Stimulated activated CD4-positive, alpha-beta T cell treated with anti-CD3 and anti-CD28 coated beads, Interleukin-15, amount 100 ng/mL, for 48 hours (primary cell): ENCODE measurements around the gene IL1RAPL1.

Experiments used
- DNase-seq, 2 donors: peaks; one replicate each; pipeline ENCODE4 v3.0.0-alpha.2; 2020; ENCODE audit warnings: low read depth in 2 of 2

Gene IL1RAPL1

GRCh38 chrX:29640106-29640505 lies 1052.9 kb downstream of the IL1RAPL1 start:
- no peak for DNase-seq

GRCh38 chrX:29641461-29641860 lies 1054.2 kb downstream of the IL1RAPL1 start:
- no peak for DNase-seq

GRCh38 chrX:29643181-29643580 lies 1055.9 kb downstream of the IL1RAPL1 start:
- no peak for DNase-seq

- no peak for DNase-seq
These were observed 1060.9 kb downstream of the IL1RAPL1 start for GRCh38 chrX:29648161-29648560.

- DNase-seq, result no peak
These were observed 1065.2 kb downstream of the IL1RAPL1 start for GRCh38 chrX:29652484-29652883.

- DNase-seq, result no peak
These were observed 1066.5 kb downstream of the IL1RAPL1 start for GRCh38 chrX:29653721-29654120.

GRCh38 chrX:29659911-29660310 lies 1072.7 kb downstream of the IL1RAPL1 start:
- no peak for DNase-seq

- DNase-seq, result no peak
These were observed 1074.0 kb downstream of the IL1RAPL1 start for GRCh38 chrX:29661290-29661689.

GRCh38 chrX:29662101-29662500 lies 1074.9 kb downstream of the IL1RAPL1 start:
- DNase-seq, result no peak

GRCh38 chrX:29662759-29663503 lies 1075.7 kb downstream of the IL1RAPL1 start:
- DNase-seq, result no peak

GRCh38 chrX:29665532-29665931 lies 1078.3 kb downstream of the IL1RAPL1 start:
- DNase-seq, result no peak

GRCh38 chrX:29666366-29666765 lies 1079.1 kb downstream of the IL1RAPL1 start:
- DNase-seq, result no peak

GRCh38 chrX:29671421-29671820 lies 1084.2 kb downstream of the IL1RAPL1 start:
- no peak for DNase-seq

- DNase-seq, result no peak
These were observed 1100.4 kb downstream of the IL1RAPL1 start for GRCh38 chrX:29687687-29688086.

- DNase-seq, result no peak
These were observed 1102.8 kb downstream of the IL1RAPL1 start for GRCh38 chrX:29690061-29690460.

GRCh38 chrX:29691044-29691443 lies 1103.8 kb downstream of the IL1RAPL1 start:
- DNase-seq, result no peak

- DNase-seq, result no peak
These were observed 1106.7 kb downstream of the IL1RAPL1 start for GRCh38 chrX:29693912-29694311.

GRCh38 chrX:29699239-29699638 lies 1112.0 kb downstream of the IL1RAPL1 start:
- no peak for DNase-seq

- DNase-seq, result no peak
These were observed 1119.8 kb downstream of the IL1RAPL1 start for GRCh38 chrX:29707088-29707487.

- no peak for DNase-seq
These were observed 1133.9 kb downstream of the IL1RAPL1 start for GRCh38 chrX:29721152-29721551.

- no peak for DNase-seq
These were observed 1137.1 kb downstream of the IL1RAPL1 start for GRCh38 chrX:29724316-29724715.

- DNase-seq, result no peak
These were observed 1139.6 kb downstream of the IL1RAPL1 start for GRCh38 chrX:29726811-29727210.

- no peak for DNase-seq
These were observed 1141.4 kb downstream of the IL1RAPL1 start for GRCh38 chrX:29728639-29729038.

GRCh38 chrX:29744966-29745365 lies 1157.7 kb downstream of the IL1RAPL1 start:
- no peak for DNase-seq
